OCI-LY1 (cell line): ENCODE measurements around the gene CLEC19A.

Source experiments
- H2AFZ ChIP-seq: fragments of 200-600 bp; sonication (generic), shearing (Covaris generic); 2 replicates; pipeline ENCODE4 v1.6.0; 2014; ENCODE audit warnings: antibody characterized with exemption, mild to moderate bottlenecking, low read length
- H3F3A ChIP-seq: fragments of 200-600 bp; sonication (generic), shearing (Covaris generic); 2 replicates; pipeline ENCODE4 v1.6.0; 2014; ENCODE audit warnings: mild to moderate bottlenecking, antibody characterized with exemption, low read length, moderate library complexity; ENCODE audit not compliant: insufficient read depth
- H3K27ac ChIP-seq: fragments of 200-600 bp; sonication (generic); 2 replicates; pipeline ENCODE4 v1.5.1; 2014; ENCODE audit warnings: low read length, mixed run types, mild to moderate bottlenecking, low read depth; ENCODE audit not compliant: poor library complexity, severe bottlenecking
- H3K27me3 ChIP-seq: fragments of 200-600 bp; sonication (generic); 2 replicates; pipeline ENCODE4 v1.6.0; 2014; ENCODE audit warnings: antibody characterized with exemption, mild to moderate bottlenecking, low read length, moderate library complexity; ENCODE audit not compliant: insufficient read depth
- H3K36me3 ChIP-seq: fragments of 200-600 bp; sonication (generic); 2 replicates; pipeline ENCODE4 v1.6.1; 2014; ENCODE audit warnings: mild to moderate bottlenecking, antibody characterized with exemption, low read length, moderate library complexity, mixed read lengths; ENCODE audit not compliant: insufficient read depth
- H3K4me1 ChIP-seq: fragments of 200-600 bp; sonication (generic); 2 replicates; pipeline ENCODE4 v1.5.1; 2014; ENCODE audit warnings: mild to moderate bottlenecking, low read length, moderate library complexity; ENCODE audit not compliant: insufficient read depth, severe bottlenecking
- H3K4me2 ChIP-seq: fragments of 200-600 bp; sonication (generic), shearing (Covaris generic); 2 replicates; pipeline ENCODE4 v1.6.1; 2014; ENCODE audit warnings: low read length
- H3K4me3 ChIP-seq: fragments of 200-600 bp; sonication (generic); 2 replicates; pipeline ENCODE4 v1.5.1; 2014; ENCODE audit warnings: low read length, low read depth, mild to moderate bottlenecking, mixed read lengths; ENCODE audit not compliant: poor library complexity, severe bottlenecking
- H3K79me2 ChIP-seq: fragments of 200-600 bp; shearing (Covaris generic); 2 replicates; pipeline ENCODE4 v1.6.1; 2016; ENCODE audit warnings: mixed run types, low read length, mixed read lengths; ENCODE audit not compliant: insufficient read depth
- H3K9ac ChIP-seq: fragments of 200-600 bp; sonication (generic), shearing (Covaris generic); 2 replicates; pipeline ENCODE4 v1.6.1; 2014; ENCODE audit warnings: mild to moderate bottlenecking, low read length, mixed read lengths
- H3K9me2 ChIP-seq: fragments of 200-600 bp; sonication (generic), shearing (Covaris generic); 2 replicates; pipeline ENCODE4 v1.6.1; 2014; ENCODE audit warnings: low read depth, mild to moderate bottlenecking, low read length, mixed read lengths
- H3K9me3 ChIP-seq: fragments of 200-600 bp; shearing (Covaris generic); 2 replicates; pipeline ENCODE4 v1.6.1; 2014; ENCODE audit warnings: low read length, mixed read lengths
- H4K20me1 ChIP-seq: fragments of 200-600 bp; sonication (generic), shearing (Covaris generic); 2 replicates; pipeline ENCODE4 v1.6.0; 2016; ENCODE audit warnings: mild to moderate bottlenecking, low read length; ENCODE audit not compliant: insufficient read depth
- CTCF ChIP-seq: fragments of 200-600 bp; sonication (generic), shearing (Covaris generic); IDR thresholded peaks from 2 replicates; pipeline ENCODE4 v1.5.1; 2017; ENCODE audit warnings: mild to moderate bottlenecking, antibody characterized with exemption, low read length, moderate library complexity, mixed read lengths
- EZH2 ChIP-seq: fragments of 200-600 bp; sonication (generic), shearing (Covaris generic); IDR thresholded peaks from 2 replicates; pipeline ENCODE4 v1.8.0; 2017; ENCODE audit warnings: borderline replicate concordance, mixed run types, mild to moderate bottlenecking, antibody characterized with exemption, low read length, moderate library complexity, mixed read lengths

The CLEC19A gene

GRCh38 chr16:19292186-19292585 lies 6.7 kb downstream of the CLEC19A start:
- no peaks in the 10 kb centered on the region for H3K79me2 ChIP-seq
- no peaks in the 10 kb centered on the region for H4K20me1 ChIP-seq
- no peaks in the 10 kb centered on the region for H3F3A ChIP-seq
- H3K27ac ChIP-seq, result no peak overlapping the region
- no peak overlapping the region for H2AFZ ChIP-seq
- H3K27me3 ChIP-seq, result peaks cover 5% of the 10 kb centered on the region
- no peak overlapping the region for H3K4me3 ChIP-seq
- H3K36me3 ChIP-seq, result no peaks in the 10 kb centered on the region
- no peaks in the 10 kb centered on the region for H3K9me2 ChIP-seq
- no peak overlapping the region for H3K4me2 ChIP-seq
- H3K9me3 ChIP-seq, result no peaks in the 10 kb centered on the region
- no peak overlapping the region for H3K9ac ChIP-seq
- TF ChIP-seq CTCF, result no peak
- no peak for TF ChIP-seq EZH2
- H3K4me1 ChIP-seq, result no peaks in the 10 kb centered on the region

- TF ChIP-seq EZH2, result no peak
- TF ChIP-seq CTCF, result no peak
- Histone ChIP-seq H3K79me2 (no peaks in the 10 kb centered on the region), H3K4me1 (no peaks in the 10 kb centered on the region), H3K36me3 (no peaks in the 10 kb centered on the region), H3K9me3 (no peaks in the 10 kb centered on the region), H3F3A (no peaks in the 10 kb centered on the region), H3K4me2 (no peak overlapping the region), H3K27ac (no peak overlapping the region), H4K20me1 (no peaks in the 10 kb centered on the region), H3K27me3 (peaks cover 5% of the 10 kb centered on the region), H3K9me2 (no peaks in the 10 kb centered on the region), H2AFZ (no peak overlapping the region), H3K4me3 (no peak overlapping the region), H3K9ac (no peak overlapping the region)
Measured at GRCh38 chr16:19294156-19294649, 8.7 kb downstream of the CLEC19A start.

DNA sequence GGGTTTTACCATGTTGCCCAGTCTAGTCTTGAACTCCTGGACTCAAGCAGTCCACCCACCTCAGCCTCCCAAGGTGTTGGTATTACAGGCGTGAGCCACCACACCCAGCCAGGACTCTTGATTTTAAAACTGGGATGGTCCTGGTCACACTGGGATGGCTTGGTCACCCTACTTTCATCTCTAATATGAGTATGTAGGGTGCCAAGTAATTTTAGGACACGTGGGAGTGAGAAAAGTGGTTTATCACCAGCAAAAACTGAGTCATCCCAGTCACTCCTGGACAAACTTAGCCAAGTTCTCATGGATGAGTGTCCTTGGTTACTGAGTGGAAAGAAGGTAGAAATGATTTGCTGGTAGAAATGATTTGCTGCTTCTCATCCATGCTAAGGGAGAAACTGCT lies 9.9 kb downstream of the CLEC19A start:
- no peak overlapping the region for H3K9ac ChIP-seq
- peaks cover 5% of the 10 kb centered on the region for H3K27me3 ChIP-seq
- no peak overlapping the region for H3K4me2 ChIP-seq
- H3K4me1 ChIP-seq, result no peaks in the 10 kb centered on the region
- H3K36me3 ChIP-seq, result no peaks in the 10 kb centered on the region
- H3K79me2 ChIP-seq, result no peaks in the 10 kb centered on the region
- no peak overlapping the region for H3K4me3 ChIP-seq
- no peaks in the 10 kb centered on the region for H4K20me1 ChIP-seq
- no peak for TF ChIP-seq EZH2
- TF ChIP-seq CTCF, result no peak
- no peaks in the 10 kb centered on the region for H3K9me3 ChIP-seq
- no peak overlapping the region for H3K27ac ChIP-seq
- H3F3A ChIP-seq, result no peaks in the 10 kb centered on the region
- no peaks in the 10 kb centered on the region for H3K9me2 ChIP-seq
- no peak overlapping the region for H2AFZ ChIP-seq
